Motor neuron (in vitro differentiated cells): Measurements from ENCODE around the gene AOAH. TPM values are rescaled to one million over a fixed set of nuclear protein-coding genes. Genes with fewer than 3 reads are reported as not detected.
A peak's percentile ranks its signal among the peaks of the same experiment; 100 is the strongest.

Experiments
- ATAC-seq, 8 experiments: fragments of 200-7000 bp; cut with Tn5 transposase; replicated peaks in 6 of 8; 2 replicates each; pipeline ENCODE4 v1.8.0; 2021; ENCODE audit warnings: mild to moderate bottlenecking in 8 of 8, moderate library complexity in 8 of 8
- H3K27ac ChIP-seq, 2 donors: fragments of 250-450 bp; sonication (Bioruptor Pico); 2 replicates each; pipeline ENCODE4 v1.9.0; 2021; ENCODE audit warnings: antibody characterized with exemption in 2 of 2, mild to moderate bottlenecking in 2 of 2, moderate library complexity in 1 of 2
- H3K4me1 ChIP-seq, 2 donors: fragments of 250-450 bp; sonication (Bioruptor Pico); replicated peaks in 1 of 2; 2 replicates each; pipeline ENCODE4 v1.6.1; 2021; ENCODE audit warnings: antibody characterized with exemption in 2 of 2, mild to moderate bottlenecking in 2 of 2, moderate library complexity in 1 of 2
- H3K4me3 ChIP-seq, 5 donors: fragments of 250-450 bp; sonication (Bioruptor Pico); 2 replicates each; pipeline ENCODE4 v1.9.0; 2021; ENCODE audit warnings: antibody characterized with exemption in 5 of 5, mild to moderate bottlenecking in 5 of 5, moderate library complexity in 4 of 5
- WGBS, 10 experiments: fragments of 450-650 bp; shearing (Covaris generic); methylation state at CpG; one replicate each; pipeline ENCODE4 v1.0.0; 2022; 5-methylcytosine and 5-hydroxymethylcytosine counted together
- in situ Hi-C, 9 experiments: fragments of 400-800 bp; cut with MboI; loops; one replicate each; pipeline ENCODE4 v1.15.0; 2021; ENCODE audit warnings: low sequenced_read_pairs in 9 of 9, low pct_unique_long_range_greater_than_20kb in 2 of 9; ENCODE audit not compliant: unreplicated experiment in 9 of 9
- total RNA-seq, 8 experiments: library from RNA; unstranded; fragments of 300-600 nt; gene quantifications; 2 replicates each; pipeline versions ENCODE4 v1.2.3 to v1.2.4, GENCODE V29; 2022

Gene AOAH
- total RNA-seq, 8 experiments from 2014 or later: 0.25 to 1.2 (median 0.81) TPM

GRCh38 chr7:36749282-36749960, 25.1 kb upstream of the AOAH start:
- in situ Hi-C loops: no loop called here
- no peak overlapping the region for H3K4me3 ChIP-seq
- peaks cover 0 to 2% of the 10 kb centered on the region in 2 donors for H3K4me1 ChIP-seq
- ATAC-seq: peak in 7 of 8 experiments; percentile 37 to 60 (median 53)
- 8 to 100% (median 77%) methylated on average over 2 of the region's 2 CpGs; no CpG with 5 or more reads in 3 of the 10 experiments for WGBS, 10 experiments
- H3K27ac ChIP-seq: no peak overlapping the region

GRCh38 chr7:36748017-36748487, 23.8 kb upstream of the AOAH start:
- H3K4me1 ChIP-seq: peaks cover 0 to 2% of the 10 kb centered on the region in 2 donors
- WGBS, 10 experiments: 24 to 100% (median 82%) methylated on average over 1 to 7 of the region's 7 CpGs
- ATAC-seq: no peak
- no peak overlapping the region for H3K27ac ChIP-seq
- in situ Hi-C loops: no loop called here
- no peak overlapping the region for H3K4me3 ChIP-seq

- in situ Hi-C loops: no loop called here
- WGBS, 10 experiments: 19 to 100% (median 72%) methylated on average over 1 to 4 of the region's 4 CpGs
- no peak overlapping the region for H3K4me3 ChIP-seq
- no peak overlapping the region for H3K27ac ChIP-seq
- no peak for ATAC-seq
- H3K4me1 ChIP-seq: peaks cover 0 to 2% of the 10 kb centered on the region in 2 donors
These were observed 23.2 kb upstream of the AOAH start for GRCh38 chr7:36747280-36748016.

GRCh38 chr7:36746347-36746746, 22.1 kb upstream of the AOAH start:
- Histone ChIP-seq H3K4me3 (no peak overlapping the region), H3K27ac (no peak overlapping the region), H3K4me1 (peaks cover 0 to 2% of the 10 kb centered on the region in 2 donors)
- 30 to 93% (median 91%) methylated on average over 2 to 5 of the region's 5 CpGs; no CpG with 5 or more reads in 6 of the 10 experiments for WGBS, 10 experiments
- in situ Hi-C loops: no loop called here
- no peak for ATAC-seq

GRCh38 chr7:36742911-36743775, 18.8 kb upstream of the AOAH start:
- in situ Hi-C loops: no loop called here
- peak in 3 of 8 experiments; percentile 19 to 82 (median 32) for ATAC-seq
- Histone ChIP-seq H3K4me3 (no peak overlapping the region), H3K4me1 (no peaks in the 10 kb centered on the region), H3K27ac (no peak overlapping the region)
- WGBS, 10 experiments: 25 to 93% (median 84%) methylated on average over 1 to 6 of the region's 6 CpGs

GRCh38 chr7:36741866-36742265, 17.6 kb upstream of the AOAH start:
- 20 to 90% (median 62%) methylated on average over 2 to 3 of the region's 3 CpGs; no CpG with 5 or more reads in 4 of the 10 experiments for WGBS, 10 experiments
- in situ Hi-C loops: no loop called here

GRCh38 chr7:36739351-36739750, 15.1 kb upstream of the AOAH start:
- Histone ChIP-seq H3K4me1 (no peaks in the 10 kb centered on the region), H3K27ac (no peak overlapping the region), H3K4me3 (no peak overlapping the region)
- ATAC-seq: no peak
- in situ Hi-C loops: no loop called here
- 0 to 100% (median 62%) methylated on average over 1 to 3 of the region's 3 CpGs; no CpG with 5 or more reads in 2 of the 10 experiments for WGBS, 10 experiments

More at GRCh38 chr7:36741866-36742265, 17.6 kb upstream of the AOAH start:
- Histone ChIP-seq H3K4me1 (no peaks in the 10 kb centered on the region), H3K27ac (no peak overlapping the region), H3K4me3 (no peak overlapping the region)
- no peak for ATAC-seq

- H3K27ac ChIP-seq: no peak overlapping the region
- 50 to 100% (median 81%) methylated on average over 1 to 5 of the region's 6 CpGs; no CpG with 5 or more reads in 2 of the 10 experiments for WGBS, 10 experiments
- ATAC-seq: no peak
- no peaks in the 10 kb centered on the region for H3K4me1 ChIP-seq
- no peak overlapping the region for H3K4me3 ChIP-seq
- in situ Hi-C loops: no loop called here
These were observed 12.6 kb upstream of the AOAH start for GRCh38 chr7:36736899-36737211.

- no peak overlapping the region for H3K4me3 ChIP-seq
- WGBS, 10 experiments: 24 to 94% (median 84%) methylated on average over 2 to 4 of the region's 4 CpGs
- no peak for ATAC-seq
- no peak overlapping the region for H3K27ac ChIP-seq
- no peaks in the 10 kb centered on the region for H3K4me1 ChIP-seq
- in situ Hi-C loops: no loop called here
These were observed 12.0 kb upstream of the AOAH start for GRCh38 chr7:36736090-36736898.

GRCh38 chr7:36735172-36735571, 10.9 kb upstream of the AOAH start:
- Histone ChIP-seq H3K4me3 (no peak overlapping the region), H3K4me1 (no peaks in the 10 kb centered on the region), H3K27ac (no peak overlapping the region)
- 7 to 88% (median 70%) methylated on average over 1 to 2 of the region's 2 CpGs; no CpG with 5 or more reads in 1 of the 10 experiments for WGBS, 10 experiments
- peak in 5 of 8 experiments; percentile 27 to 71 (median 58) for ATAC-seq
- in situ Hi-C loops: no loop called here

- in situ Hi-C loops: no loop called here
- 33 to 100% (median 86%) methylated on average over 1 to 3 of the region's 3 CpGs; no CpG with 5 or more reads in 3 of the 10 experiments for WGBS, 10 experiments
- no peak overlapping the region for H3K4me3 ChIP-seq
- ATAC-seq: no peak
- H3K27ac ChIP-seq: no peak overlapping the region
- H3K4me1 ChIP-seq: no peaks in the 10 kb centered on the region
These were observed 10.4 kb upstream of the AOAH start for GRCh38 chr7:36734731-36735130.

GRCh38 chr7:36733411-36733810, 9.1 kb upstream of the AOAH start:
- no peak overlapping the region for H3K27ac ChIP-seq
- H3K4me3 ChIP-seq: no peak overlapping the region
- no peaks in the 10 kb centered on the region for H3K4me1 ChIP-seq
- ATAC-seq: no peak
- 17 to 100% (median 92%) methylated on average over 1 to 3 of the region's 3 CpGs for WGBS, 10 experiments
- in situ Hi-C loops: no loop called here
